ENCODE data around the gene ANKMY1. TPM values are rescaled to one million over a fixed set of nuclear protein-coding genes. Genes with fewer than 3 reads are reported as not detected.

ANKMY1 gene
- total and polyA plus RNA-seq, 2 of the 13 experiments (the other 11 are each of a cell fraction or from before 2014, with no cell fraction given): 11.7 to 18.8 TPM

GRCh38 chr2:240566203-240567136, 8.7 kb upstream of the ANKMY1 start (continued):
- TF ChIP-seq ZNF407 (CRISPR knock-in tag; IDR thresholded peaks at IDR 0.05; ENCODE audit: not compliant biosample characterization): no peak
- TF ChIP-seq ZNF768 (CRISPR knock-in tag; IDR thresholded peaks at IDR 0.05): peak; percentile 8; the same call in 1 of the 2 replicates
- TF ChIP-seq PLSCR1 (CRISPR knock-in tag; IDR thresholded peaks at IDR 0.05; ENCODE audit: borderline replicate concordance): no peak
- 0 out of 2 replicates have a peak, but pooled peaks have one; percentile 40 for TF ChIP-seq RXRB (CRISPR knock-in tag; IDR thresholded peaks at IDR 0.05; ENCODE audit: borderline replicate concordance)
- TF ChIP-seq HOXA9 (CRISPR knock-in tag; IDR thresholded peaks at IDR 0.05; ENCODE audit: borderline replicate concordance): peak; percentile 49; the same call in 1 of the 2 replicates
- TF ChIP-seq STAG1 (CRISPR knock-in tag; IDR thresholded peaks at IDR 0.05): no peak; the same call in 1 of the 2 replicates
- 0 out of 2 replicates have a peak, but pooled peaks have one; percentile 10 for TF ChIP-seq ZNF230 (CRISPR knock-in tag; IDR thresholded peaks at IDR 0.05)
- peak; percentile 70; the same call in 1 of the 2 replicates for TF ChIP-seq TAF1 (CRISPR knock-in tag; IDR thresholded peaks at IDR 0.05)
- TF ChIP-seq FOXK1 (CRISPR knock-in tag; IDR thresholded peaks at IDR 0.05; ENCODE audit: borderline replicate concordance, low read depth): peak; percentile 38; the same call in 1 of the 2 replicates
- peak; percentile 82 for TF ChIP-seq ZNF792 (CRISPR knock-in tag; IDR thresholded peaks at IDR 0.05)
- no peak for TF ChIP-seq SETDB1 (CRISPR knock-in tag; IDR thresholded peaks at IDR 0.05; ENCODE audit: borderline replicate concordance)
- TF ChIP-seq SKIL (CRISPR knock-in tag; IDR thresholded peaks at IDR 0.05; ENCODE audit: borderline replicate concordance): no peak

Data from HepG2 (cell line).